GM23248 (cell line): Measurements from ENCODE around the gene RNF13.

Source experiments
- EZH2 ChIP-seq: fragments of 200-600 bp; sonication (generic); IDR thresholded peaks from 2 replicates; pipeline ENCODE4 v1.6.1; 2018; ENCODE audit warnings: antibody characterized with exemption, mild to moderate bottlenecking; ENCODE audit not compliant: insufficient read depth, poor library complexity, severe bottlenecking
- EZH2phosphoT487 ChIP-seq: fragments of 200-600 bp; sonication (generic); IDR thresholded peaks from 2 replicates; pipeline ENCODE4 v1.6.1; 2018; ENCODE audit warnings: antibody characterized with exemption, moderate library complexity, mild to moderate bottlenecking, low read depth; ENCODE audit not compliant: insufficient read depth

GRCh38 chr3:149784064-149784704, 28.8 kb upstream of the RNF13 start:
- TF ChIP-seq EZH2 (no peak), EZH2phosphoT487 (no peak)
